Omental fat pad (tissue), 4 donors: Measurements from ENCODE around the gene TRIM52. TPM values are rescaled to one million over a fixed set of nuclear protein-coding genes. Genes with fewer than 3 reads are reported as not detected.

Source experiments
- ATAC-seq: fragments of 150-250 bp; one replicate; pipeline ENCODE4 v1.9.1; 2016; ENCODE audit warnings: mild to moderate bottlenecking, moderate library complexity; ENCODE audit not compliant: low FRiP score
- DNase-seq: peaks from one replicate; pipeline ENCODE4 v3.0.0-alpha.2; 2019; ENCODE audit warnings: low spot score
- CTCF ChIP-seq, 3 donors: fragments of 450-650 bp; IDR thresholded peaks; one replicate each; pipeline ENCODE4 v1.5.1; 2016 to 2017; ENCODE audit warnings: antibody characterized with exemption in 3 of 3, mild to moderate bottlenecking in 3 of 3, moderate library complexity in 2 of 3
- total RNA-seq, 4 donors: library from RNA; depleted of rRNA; stranded (reverse); fragments of >200 nt; gene quantifications; one replicate each; pipeline ENCODE4 v1.1.0, GENCODE V29; 2016

TRIM52 gene
- total RNA-seq, 4 donors from 2014 or later: 9.8 to 19.7 (median 14.5) TPM

GRCh38 chr5:181248277-181248676 lies 12.7 kb downstream of the TRIM52 start:
- no peak for TF ChIP-seq CTCF (IDR thresholded peaks at IDR 0.05)
- no peak for DNase-seq
- no peak for ATAC-seq

- TF ChIP-seq CTCF (IDR thresholded peaks at IDR 0.05): no peak
- DNase-seq (peak; percentile 67), ATAC-seq (peak; percentile 82)
Observed at GRCh38 chr5:181246276-181247049, 14.5 kb downstream of the TRIM52 start.

DNA sequence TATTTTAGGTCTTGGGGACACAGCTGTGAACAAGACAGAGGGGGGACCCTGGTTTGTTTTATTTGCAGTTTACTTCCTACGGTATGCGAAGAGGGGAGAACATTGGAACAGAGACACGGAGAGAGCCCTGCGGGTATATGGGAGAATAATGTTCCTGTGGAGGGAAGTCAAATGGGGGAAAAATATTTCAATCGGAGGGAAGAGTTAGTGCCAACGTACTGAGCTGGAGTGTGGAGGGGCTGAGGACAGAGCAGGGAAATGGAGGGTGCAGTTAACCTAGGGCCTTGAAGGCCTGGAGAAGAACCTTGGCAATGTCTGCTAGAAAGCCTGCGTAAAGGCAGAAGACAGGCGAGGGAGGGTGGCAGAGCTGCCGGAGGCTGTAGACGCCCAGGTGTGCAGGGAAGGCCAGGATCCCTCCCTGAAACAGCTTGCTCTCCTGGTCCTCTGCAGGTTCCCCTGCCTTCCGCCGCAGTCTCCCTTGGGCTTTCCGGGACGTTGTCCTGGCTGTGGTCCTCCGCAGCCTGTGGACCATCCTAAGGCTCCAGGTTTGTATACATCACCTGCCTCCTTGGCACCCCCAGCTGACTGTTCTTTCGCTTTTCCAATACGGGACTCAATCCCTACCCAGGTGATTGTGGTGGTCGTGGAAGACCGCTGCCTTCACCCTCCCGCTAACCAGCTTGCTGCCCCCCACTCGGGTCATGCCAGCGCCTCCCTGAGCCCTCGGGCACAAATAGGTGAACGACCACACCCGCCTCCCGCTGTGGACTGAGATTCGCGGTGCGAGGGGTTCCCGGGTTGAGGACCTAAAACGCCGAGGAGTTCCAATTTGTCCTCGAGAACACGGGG lies 15.3 kb downstream of the TRIM52 start:
- TF ChIP-seq CTCF (IDR thresholded peaks at IDR 0.05): no peak
- DNase-seq (no peak), ATAC-seq (no peak)

DNA sequence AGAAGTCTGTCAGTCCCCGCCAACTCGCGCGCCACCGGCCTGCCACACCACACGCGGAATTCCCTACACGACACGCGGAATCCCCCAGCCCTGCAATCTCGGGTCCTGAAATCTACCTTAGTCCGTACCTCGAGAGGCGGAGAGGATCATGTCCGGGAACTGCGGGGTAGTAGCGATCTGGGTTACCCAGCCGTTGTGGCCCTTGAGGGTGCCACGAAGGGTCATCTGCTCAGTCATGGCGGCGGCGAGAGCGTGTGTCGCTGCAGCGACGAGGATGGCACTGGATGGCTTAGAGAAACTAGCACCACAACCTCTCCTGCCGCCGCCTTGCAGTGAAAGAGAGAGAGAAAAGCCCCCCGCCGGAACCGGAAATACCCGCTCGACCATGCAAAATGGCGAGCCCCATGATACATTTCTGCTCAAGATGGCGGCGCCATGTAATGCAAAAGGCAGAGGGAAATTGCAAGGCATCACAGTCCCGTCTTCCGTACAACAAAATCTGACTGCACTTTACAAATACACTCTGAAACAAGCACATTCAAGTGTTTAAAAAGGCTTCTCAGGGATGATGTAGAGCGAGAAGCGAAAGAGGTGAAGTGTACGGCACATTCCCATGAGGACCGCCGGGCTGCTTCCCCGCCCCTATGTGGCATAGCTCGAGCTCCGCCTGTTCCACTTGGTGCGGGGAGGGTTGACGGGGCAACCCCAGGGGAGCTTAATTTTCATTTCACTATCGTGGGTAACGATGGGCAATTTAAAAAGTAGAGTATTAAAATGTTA lies 17.2 kb downstream of the TRIM52 start, which contains the start of gene RACK1:
TSS of gene RACK1 (minus strand) at position 343 of the 780 bp plus-strand sequence. CDS start at position 237, 106 bp downstream.
- peak; percentile 78 for DNase-seq
- peak; percentile 80 for ATAC-seq
- TF ChIP-seq CTCF (IDR thresholded peaks at IDR 0.05): no peak

GRCh38 chr5:181243018-181243563 lies 17.9 kb downstream of the TRIM52 start:
- DNase-seq (no peak), ATAC-seq (no peak)
- TF ChIP-seq CTCF (IDR thresholded peaks at IDR 0.05): no peak

DNA sequence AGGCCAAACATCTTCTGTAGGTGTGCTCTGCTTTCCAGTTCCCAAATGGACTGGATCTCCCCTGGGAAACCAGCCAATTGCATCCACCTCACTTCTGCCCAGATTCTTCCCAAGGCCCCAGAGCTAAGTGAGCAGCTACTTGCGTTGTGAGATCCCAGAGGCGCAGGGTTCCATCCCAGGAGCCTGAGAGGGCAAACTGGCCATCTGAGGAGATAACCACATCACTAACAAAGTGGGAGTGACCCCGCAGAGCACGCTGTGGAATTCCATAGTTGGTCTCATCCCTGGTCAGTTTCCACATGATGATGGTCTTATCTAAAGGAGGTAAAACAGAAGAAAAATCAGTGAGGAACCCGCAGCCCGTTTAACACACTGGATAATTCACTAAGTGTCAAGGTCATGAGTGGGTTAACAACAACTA lies 18.9 kb downstream of the TRIM52 start:
- DNase-seq: no peak
- no peak for ATAC-seq
- no peak for TF ChIP-seq CTCF (IDR thresholded peaks at IDR 0.05)
